ENCODE data around the gene HARS1. TPM values are rescaled to one million over a fixed set of nuclear protein-coding genes. Genes with fewer than 3 reads are reported as not detected.

Gene HARS1
- total and polyA plus RNA-seq, 10 of the 15 experiments (the other 5 are each of a cell fraction or from before 2014, with no cell fraction given): 12.0 to 93.8 (median 76.9) TPM

GRCh38 chr5:140647042-140647419, 44.1 kb downstream of the HARS1 start (continued):
- no peak for TF ChIP-seq FOS (IDR thresholded peaks at IDR 0.05; ENCODE audit: borderline replicate concordance, extremely low read depth, insufficient read length)
- TF ChIP-seq NKRF (conservative IDR thresholded peaks at IDR 0.05): peak; percentile 61; the same call in 1 of the 2 replicates
- TF ChIP-seq MEF2B (IDR thresholded peaks at IDR 0.05; ENCODE audit: partially characterized antibody, poor library complexity, severe bottlenecking): peak; percentile 9
- 0 out of 2 replicates have a peak, but pooled peaks have one; percentile 11 for TF ChIP-seq DPF2 (IDR thresholded peaks at IDR 0.05)
- peak in 1 of 2 experiments; percentile 47; a peak in 1 of 3 replicates for TF ChIP-seq EGR1 (IDR thresholded peaks at IDR 0.05; ENCODE audit: borderline replicate concordance in 1 of 2, low read depth in 2 of 2, low read length in 2 of 2)
- no peak for TF ChIP-seq SREBF2 (IDR thresholded peaks at IDR 0.05; ENCODE audit: low read length)

GRCh38 chr5:140642718-140643117, 48.5 kb downstream of the HARS1 start:
- Histone ChIP-seq H3K79me2 (ENCODE audit: control insufficient read depth, insufficient read depth, low read length) (peaks cover 25% of the 10 kb centered on the region), H3K9ac (ENCODE audit: control insufficient read depth, insufficient read depth, low read length) (no peak overlapping the region), H3K4me1 (ENCODE audit: control insufficient read depth, insufficient read depth, low read length) (peaks cover 4% of the 10 kb centered on the region), H3K4me2 (ENCODE audit: control insufficient read depth, insufficient read depth) (no peak overlapping the region), H2AFZ (ENCODE audit: control insufficient read depth, low read depth, low read length) (no peak overlapping the region), H4K20me1 (ENCODE audit: control insufficient read depth, insufficient read depth) (no peaks in the 10 kb centered on the region), H3K27me3 (replicated peaks in 1 of 2; ENCODE audit: control insufficient read depth in 2 of 2, insufficient read depth in 2 of 2, low read length in 1 of 2) (no peaks in the 10 kb centered on the region), H3K27ac (ENCODE audit: control insufficient read depth, insufficient read depth) (no peak overlapping the region), H3K9me3 (replicated peaks; ENCODE audit: control insufficient read depth, insufficient read depth, low read length) (no peaks in the 10 kb centered on the region), H3K4me3 (no peak overlapping the region), H3K36me3 (ENCODE audit: control insufficient read depth in 2 of 2, insufficient read depth in 2 of 2, low read length in 1 of 2) (peaks cover 0 to 11% of the 10 kb centered on the region in 2 experiments; a peak in 2 of 4 replicates)
- CTCF ChIA-PET: no interaction called here
- SMC1A ChIA-PET (ENCODE audit: uncharacterized antibody, unreplicated experiment): interaction anchor here (0.9 kb wide), 1 partner anchor 88 kb away, joined by 3 read pairs; no protein-coding TSS in a partner anchor
- TF ChIP-seq BCLAF1 (IDR thresholded peaks at IDR 0.05) (no peak), RELA (IDR thresholded peaks at IDR 0.05; ENCODE audit: borderline replicate concordance, partially characterized antibody) (no peak), KLF5 (IDR thresholded peaks at IDR 0.05; ENCODE audit: partially characterized antibody) (no peak), BMI1 (IDR thresholded peaks at IDR 0.05; ENCODE audit: borderline replicate concordance) (no peak)
- in situ Hi-C loops (cut with MboI) (no loop called here), intact Hi-C loops (cut with micrococcal nuclease; ENCODE audit: unreplicated experiment) (no loop called here)
- BruUV-seq (replicated peaks): no TSS peak
- POLR2A ChIA-PET: no interaction called here
- FAIRE-seq (no peak), ATAC-seq (no peak), DNase-seq (ENCODE audit: low read depth, low spot score) (no peak)
- RAD21 ChIA-PET (ENCODE audit: unreplicated experiment): interaction anchor here (1.1 to 1.3 kb wide), 2 partner anchors 10 to 270 kb away, joined by 3 read pairs; partner anchors contain the start of gene CD14
- WGBS (ENCODE audit: insufficient coverage, insufficient replicate concordance, low lambda C conversion rate, missing lambda C conversion rate): 40% methylated on average over 3 of the region's 3 CpGs

All from GM12878 (cell line).